Stimulated activated naive CD8-positive, alpha-beta T cell treated with anti-CD3 and anti-CD28 coated beads, Interleukin-15, Interleukin-2, amounts not matched to agents 100 U/mL and 50 U/mL, for 24 hours (primary cell): ENCODE data around the gene MGAT4D.
"Not testable (repeated sequence)": the region's sequence is repeated elsewhere in the genome, so short reads cannot be mapped to it uniquely, and the experiment has no call there.

Source experiments
- ATAC-seq: fragments of 150-1000 bp; cut with Tn5 transposase; one replicate; pipeline ENCODE4 v1.10.0; 2021
- DNase-seq: peaks from one replicate; pipeline ENCODE4 v3.0.0; 2021

MGAT4D gene

GRCh38 chr4:140439644-140440142, 58.4 kb downstream of the MGAT4D start:
- DNase-seq (no peak), ATAC-seq (no peak)

GRCh38 chr4:140427919-140428471, 70.1 kb downstream of the MGAT4D start:
- ATAC-seq, result no peak
- DNase-seq, result no peak

DNA sequence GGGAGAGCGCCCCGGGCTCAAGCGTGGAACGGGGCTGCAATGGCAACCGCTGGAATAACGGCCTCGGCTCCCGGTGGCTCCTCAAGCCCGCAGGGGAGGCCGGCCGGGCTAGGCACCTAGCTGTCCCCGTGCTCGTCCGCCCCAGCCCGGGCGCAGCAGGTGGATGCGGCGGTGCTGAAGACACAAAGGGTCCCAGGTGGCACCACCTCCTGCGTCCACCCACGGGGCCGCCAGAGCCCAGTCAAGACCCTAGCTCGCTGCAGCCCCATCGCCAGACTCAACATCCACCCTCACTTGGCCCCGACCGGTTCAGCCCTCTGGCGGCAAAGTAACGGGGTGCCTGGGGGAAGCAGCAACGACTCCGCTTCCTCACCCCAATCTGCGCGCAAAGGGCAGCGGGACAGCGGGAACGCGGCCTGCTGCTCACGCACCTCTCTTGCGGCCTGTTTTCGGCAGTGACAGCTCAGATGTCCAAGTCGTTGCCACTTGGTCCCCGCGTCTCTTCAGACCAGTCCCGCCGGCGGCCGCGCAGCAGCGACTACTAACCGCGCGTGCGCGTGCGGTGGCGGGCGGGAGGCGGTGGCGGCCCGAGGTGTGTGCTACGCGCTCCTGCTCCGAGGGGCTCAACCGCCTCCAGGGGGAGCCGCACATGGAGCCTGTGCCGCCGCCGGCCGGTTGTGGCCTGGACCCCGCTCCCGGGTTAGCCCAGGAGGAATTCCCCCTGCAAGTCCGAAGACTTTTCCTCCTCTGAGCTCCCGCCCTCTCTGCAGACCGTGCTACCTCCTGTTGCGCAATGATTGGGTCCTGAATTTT, 70.8 kb downstream of the MGAT4D start, which contains the start of gene CLGN:
TSS of gene CLGN (minus strand) at position 543 of the 813 bp plus-strand sequence. CDS start 14,570 bp downstream, outside the sequence.
- DNase-seq (peak; percentile 76), ATAC-seq (peak; percentile 93)

GRCh38 chr4:140426610-140427105, 71.4 kb downstream of the MGAT4D start:
- DNase-seq (no peak), ATAC-seq (peak; percentile 28)

- ATAC-seq (no peak), DNase-seq (no peak)
Observed at GRCh38 chr4:140423106-140423505, 75.0 kb downstream of the MGAT4D start.

GRCh38 chr4:140413130-140413969, 84.7 kb downstream of the MGAT4D start:
- not testable (repeated sequence) for ATAC-seq, DNase-seq

GRCh38 chr4:140408974-140409373, 89.1 kb downstream of the MGAT4D start:
- ATAC-seq (no peak), DNase-seq (no peak)

GRCh38 chr4:140406292-140406691, 91.8 kb downstream of the MGAT4D start:
- DNase-seq (no peak), ATAC-seq (no peak)

DNA sequence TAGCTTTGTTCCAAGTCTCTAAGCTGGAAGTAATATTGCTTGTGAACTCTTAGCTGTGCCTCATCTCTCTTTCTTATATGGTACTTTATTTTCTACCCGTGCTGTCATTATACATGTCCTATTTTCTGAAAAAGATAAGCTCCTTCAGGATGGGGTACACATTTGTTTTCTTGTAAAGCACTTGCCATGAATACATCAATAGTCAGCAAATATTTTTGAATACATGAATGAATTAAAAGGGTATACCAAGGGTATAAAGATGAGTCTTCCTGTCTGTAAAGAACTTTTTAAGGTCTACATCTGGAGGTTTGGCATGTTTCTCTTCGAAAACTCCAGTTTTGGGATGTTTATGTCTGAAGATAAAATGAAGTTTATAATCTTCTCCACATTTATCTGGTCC, 98.0 kb downstream of the MGAT4D start:
- no peak for DNase-seq

GRCh38 chr4:140395668-140396067, 102.4 kb downstream of the MGAT4D start:
- no peak for ATAC-seq
- DNase-seq, result no peak

More for the DNA sequence above, 98.0 kb downstream of the MGAT4D start:
- ATAC-seq, result no peak
